Activated T-helper 17 cell treated with anti-CD3 and anti-CD28 coated beads, Interleukin-2, amount 50 U/mL, for 72 hours (primary cell): ENCODE results near the gene KXD1. TPM values are rescaled to one million over a fixed set of nuclear protein-coding genes. Genes with fewer than 3 reads are reported as not detected.

Source experiments
- ATAC-seq: fragments of 150-1000 bp; cut with Tn5 transposase; replicated peaks from 2 replicates; pipeline ENCODE4 v1.10.0; 2021; ENCODE audit warnings: mild to moderate bottlenecking, moderate library complexity
- H3K27ac Mint-ChIP-seq: one replicate; pipeline ENCODE4 v1.8.0; 2022; ENCODE audit warnings: mixed read lengths
- H3K27me3 Mint-ChIP-seq: one replicate; pipeline ENCODE4 v1.8.0; 2022; ENCODE audit warnings: mixed read lengths
- H3K36me3 Mint-ChIP-seq: one replicate; pipeline ENCODE4 v1.8.0; 2022; ENCODE audit warnings: low read depth, mild to moderate bottlenecking, mixed read lengths
- H3K4me1 Mint-ChIP-seq: one replicate; pipeline ENCODE4 v1.8.0; 2022; ENCODE audit warnings: mixed read lengths
- H3K4me3 Mint-ChIP-seq: one replicate; pipeline ENCODE4 v1.8.0; 2022; ENCODE audit warnings: mild to moderate bottlenecking, mixed read lengths
- H3K9me3 Mint-ChIP-seq: one replicate; pipeline ENCODE4 v1.8.0; 2022; ENCODE audit warnings: mixed read lengths
- total RNA-seq, 2 donors: library from RNA; stranded (reverse); gene quantifications; one replicate each; pipeline ENCODE4 v1.2.3, GENCODE V29; 2022

The KXD1 gene
- total RNA-seq, 2 donors from 2014 or later, result 116 to 118 TPM

DNA sequence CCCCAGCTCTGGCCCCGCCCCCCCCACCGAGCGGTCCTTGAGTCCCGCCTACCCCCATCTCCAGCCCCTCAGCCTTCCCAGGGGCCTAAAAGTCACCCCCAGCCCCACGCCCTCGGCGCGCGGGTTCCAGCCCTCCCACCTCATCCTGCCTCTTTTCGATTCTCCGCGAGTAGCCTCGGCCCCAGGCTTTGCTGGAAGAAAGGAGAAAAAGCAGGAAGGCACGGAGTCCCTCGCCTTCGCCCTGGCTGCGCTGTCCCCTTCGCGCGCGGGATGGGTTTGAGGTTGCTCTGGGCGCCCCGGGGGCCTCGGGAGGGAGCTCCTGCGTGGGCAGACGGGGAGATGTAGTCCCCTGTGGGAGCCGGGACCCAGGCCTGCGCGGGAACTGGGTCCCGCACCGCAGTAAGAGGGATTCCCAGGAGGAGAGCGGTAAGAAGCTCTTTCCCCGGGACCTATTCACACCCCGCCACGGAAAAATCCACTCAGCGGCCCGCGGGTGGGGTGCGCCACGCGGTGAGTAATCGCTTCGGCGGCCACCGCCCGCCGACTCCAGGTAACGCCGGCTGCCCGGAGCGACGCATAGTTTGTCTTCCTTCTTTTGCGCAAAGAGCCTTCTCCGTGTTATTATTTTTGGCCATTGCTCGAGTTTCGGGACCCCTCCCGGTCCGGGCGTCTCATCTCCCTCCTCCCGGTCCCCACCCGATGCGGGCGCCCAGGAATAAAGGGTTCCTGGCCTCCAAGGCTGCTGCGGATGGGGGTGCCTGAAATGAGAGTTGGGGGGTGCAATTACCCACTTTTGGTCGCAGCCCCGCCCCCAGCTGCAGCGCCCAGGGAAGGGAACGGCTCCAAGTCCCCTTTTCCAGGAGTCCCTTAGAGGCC is 49.8 kb downstream of the KXD1 start:
- Mint-ChIP-seq H3K9me3 (no peaks in the 10 kb centered on the region), H3K4me3 (peak overlapping the region; percentile 5), H3K4me1 (peaks cover 15% of the 10 kb centered on the region)

DNA sequence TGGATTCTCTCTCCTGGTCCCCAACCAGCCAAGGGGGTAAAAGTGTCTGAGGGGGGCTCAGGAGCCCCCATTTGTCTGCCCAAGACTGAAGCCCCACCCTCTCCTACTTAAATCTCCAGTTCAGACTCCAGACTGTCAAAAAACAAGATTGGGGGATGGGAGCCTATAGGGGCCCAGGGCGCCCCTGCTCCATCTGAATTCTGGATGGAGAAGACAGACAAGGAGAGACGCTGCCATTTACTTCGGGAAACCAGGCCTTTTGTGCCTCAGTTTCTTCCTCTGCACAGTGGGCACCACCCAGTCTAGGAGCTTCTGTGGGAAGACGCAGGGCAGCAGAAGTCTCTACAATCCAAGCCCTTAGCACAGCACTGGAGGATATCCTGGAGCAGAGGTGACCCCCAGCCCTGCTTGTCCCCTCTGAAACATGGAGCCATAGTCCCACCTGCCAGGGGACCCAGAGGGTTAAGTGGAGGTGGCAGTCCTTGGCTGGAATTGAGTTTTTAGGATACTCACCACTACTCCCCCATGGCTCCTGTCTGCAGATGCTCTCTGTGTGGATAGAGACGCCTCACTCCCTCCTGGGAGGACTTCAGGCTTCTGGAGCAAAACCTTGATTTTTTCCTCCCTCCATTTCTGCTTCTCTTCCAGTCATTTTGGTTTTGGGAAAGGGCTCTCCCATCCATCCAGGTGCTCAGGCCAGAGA is 50.6 kb downstream of the KXD1 start:
- ATAC-seq, result no peak
- H3K9me3 Mint-ChIP-seq, result no peaks in the 10 kb centered on the region
- H3K4me1 Mint-ChIP-seq, result peaks cover 10% of the 10 kb centered on the region
- H3K27ac Mint-ChIP-seq, result no peak overlapping the region
- H3K36me3 Mint-ChIP-seq, result no peaks in the 10 kb centered on the region
- no peak overlapping the region for H3K4me3 Mint-ChIP-seq
- H3K27me3 Mint-ChIP-seq, result peaks cover 45% of the 10 kb centered on the region

More for the DNA sequence above, 49.8 kb downstream of the KXD1 start:
- peaks cover 47% of the 10 kb centered on the region for H3K27me3 Mint-ChIP-seq
- no peaks in the 10 kb centered on the region for H3K36me3 Mint-ChIP-seq
- ATAC-seq, result no peak
- no peak overlapping the region for H3K27ac Mint-ChIP-seq

GRCh38 chr19:18608805-18609716 is 51.4 kb downstream of the KXD1 start:
- H3K4me3 Mint-ChIP-seq, result no peak overlapping the region
- peaks cover 9% of the 10 kb centered on the region for H3K4me1 Mint-ChIP-seq
- no peak overlapping the region for H3K27ac Mint-ChIP-seq
- H3K27me3 Mint-ChIP-seq, result peaks cover 49% of the 10 kb centered on the region
- H3K9me3 Mint-ChIP-seq, result no peaks in the 10 kb centered on the region
- H3K36me3 Mint-ChIP-seq, result no peaks in the 10 kb centered on the region
- ATAC-seq, result no peak

DNA sequence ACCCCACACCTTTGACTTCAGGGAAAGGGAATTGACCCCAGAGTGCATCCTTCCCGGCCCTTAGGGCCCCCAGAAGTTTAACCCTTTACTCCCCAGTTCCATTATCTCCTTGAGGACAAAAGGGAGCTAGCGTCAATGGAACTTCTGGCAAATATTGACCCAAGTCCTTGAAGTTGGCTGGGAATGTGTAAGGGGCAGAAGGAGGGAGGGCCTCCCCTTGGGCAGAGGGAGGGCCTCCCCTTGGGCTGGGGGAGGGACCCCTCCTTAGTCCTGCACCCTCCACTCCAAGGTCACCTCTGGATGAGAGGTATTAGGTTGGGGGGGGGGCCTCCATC is 52.0 kb downstream of the KXD1 start:
- Mint-ChIP-seq H3K27ac (no peak overlapping the region), H3K4me1 (peaks cover 9% of the 10 kb centered on the region), H3K27me3 (peaks cover 55% of the 10 kb centered on the region), H3K36me3 (no peaks in the 10 kb centered on the region), H3K4me3 (no peak overlapping the region), H3K9me3 (no peaks in the 10 kb centered on the region)
- ATAC-seq, result no peak

- H3K36me3 Mint-ChIP-seq, result no peaks in the 10 kb centered on the region
- no peak overlapping the region for H3K27ac Mint-ChIP-seq
- no peak for ATAC-seq
- H3K27me3 Mint-ChIP-seq, result peaks cover 53% of the 10 kb centered on the region
- H3K4me3 Mint-ChIP-seq, result no peak overlapping the region
- H3K4me1 Mint-ChIP-seq, result peaks cover 8% of the 10 kb centered on the region
- no peaks in the 10 kb centered on the region for H3K9me3 Mint-ChIP-seq
Observed at GRCh38 chr19:18610245-18610555, 52.5 kb downstream of the KXD1 start.

DNA sequence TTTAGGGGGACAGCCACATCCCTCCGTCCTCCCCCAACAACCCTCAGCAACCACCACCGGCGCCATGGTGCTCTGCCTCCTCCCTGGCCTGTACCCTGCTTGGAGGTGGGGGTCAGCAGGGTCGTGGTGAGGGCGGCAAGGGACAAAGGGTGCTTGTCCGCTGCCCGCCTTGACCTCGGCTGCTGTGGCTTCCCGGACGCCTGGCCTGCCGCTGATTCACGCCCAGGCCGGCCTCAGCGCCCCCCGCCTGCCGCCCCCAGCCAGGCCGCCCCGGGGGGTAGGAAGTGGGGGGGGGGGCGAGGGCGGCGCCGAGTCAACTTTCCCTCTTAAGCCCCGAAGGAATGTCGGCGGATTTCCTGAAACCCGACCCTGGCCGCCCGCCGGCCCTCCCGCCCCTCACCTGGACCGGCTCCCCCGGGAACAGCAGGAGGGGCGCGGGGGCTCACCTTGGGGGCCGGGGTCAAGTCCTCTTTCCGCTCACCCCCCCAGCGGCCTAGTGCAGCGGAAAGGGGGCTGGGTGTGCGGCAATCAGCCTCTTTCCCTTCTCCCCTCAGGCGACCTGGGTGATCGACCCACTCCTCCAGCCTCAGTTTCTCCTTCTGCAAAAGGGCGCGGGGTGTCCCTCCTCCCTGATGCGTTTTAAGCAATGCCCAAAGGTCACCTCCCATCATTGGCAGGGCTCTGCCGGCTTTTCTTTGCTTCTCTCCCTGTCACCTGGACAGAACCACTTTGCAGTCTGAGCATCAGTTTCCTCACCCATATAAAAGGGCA is 53.1 kb downstream of the KXD1 start:
- Mint-ChIP-seq H3K9me3 (no peaks in the 10 kb centered on the region), H3K4me3 (peak overlapping the region; percentile 31), H3K36me3 (no peaks in the 10 kb centered on the region), H3K27me3 (peaks cover 51% of the 10 kb centered on the region), H3K4me1 (peaks cover 5% of the 10 kb centered on the region), H3K27ac (no peak overlapping the region)
- no peak for ATAC-seq

DNA sequence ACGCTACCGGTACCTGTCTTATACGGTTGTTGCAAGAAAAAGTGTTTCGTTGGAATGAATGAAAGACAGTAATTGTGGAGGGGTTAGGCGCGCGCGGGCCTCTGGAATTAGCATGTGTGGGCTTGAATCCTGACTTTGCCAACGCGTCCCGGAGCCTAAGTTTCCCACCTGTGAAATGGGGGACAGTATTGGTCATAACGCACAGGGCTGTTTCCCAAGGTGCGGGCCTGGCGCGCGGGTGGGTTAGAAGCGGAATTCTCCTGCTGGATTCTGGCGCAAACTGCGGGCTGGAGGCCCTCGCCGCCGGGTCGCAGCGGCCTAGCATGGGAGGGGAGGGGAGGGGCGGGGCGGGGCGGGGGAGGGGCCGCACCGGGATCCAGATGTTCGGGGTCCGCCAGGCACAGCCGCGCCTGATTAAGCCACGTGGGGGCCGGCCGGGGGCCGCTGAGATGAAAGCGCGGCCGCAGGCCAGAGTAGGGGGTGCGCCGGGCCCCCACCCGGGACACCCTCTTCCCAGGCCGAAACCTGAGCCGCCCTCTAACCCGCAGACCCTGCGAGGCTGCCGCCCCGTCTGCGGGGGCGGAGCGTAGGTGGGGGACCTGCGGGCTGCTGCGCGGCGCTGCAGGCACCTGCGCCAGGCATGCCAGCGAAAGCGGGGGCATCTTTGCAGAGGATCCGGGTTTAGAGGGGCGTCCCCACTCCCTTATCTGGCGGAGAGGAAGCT is 53.8 kb downstream of the KXD1 start:
- no peaks in the 10 kb centered on the region for H3K36me3 Mint-ChIP-seq
- peak overlapping the region; percentile 61 for H3K4me3 Mint-ChIP-seq
- ATAC-seq, result no peak
- peaks cover 5% of the 10 kb centered on the region for H3K4me1 Mint-ChIP-seq
- no peak overlapping the region for H3K27ac Mint-ChIP-seq
- H3K27me3 Mint-ChIP-seq, result peaks cover 51% of the 10 kb centered on the region
- H3K9me3 Mint-ChIP-seq, result no peaks in the 10 kb centered on the region

DNA sequence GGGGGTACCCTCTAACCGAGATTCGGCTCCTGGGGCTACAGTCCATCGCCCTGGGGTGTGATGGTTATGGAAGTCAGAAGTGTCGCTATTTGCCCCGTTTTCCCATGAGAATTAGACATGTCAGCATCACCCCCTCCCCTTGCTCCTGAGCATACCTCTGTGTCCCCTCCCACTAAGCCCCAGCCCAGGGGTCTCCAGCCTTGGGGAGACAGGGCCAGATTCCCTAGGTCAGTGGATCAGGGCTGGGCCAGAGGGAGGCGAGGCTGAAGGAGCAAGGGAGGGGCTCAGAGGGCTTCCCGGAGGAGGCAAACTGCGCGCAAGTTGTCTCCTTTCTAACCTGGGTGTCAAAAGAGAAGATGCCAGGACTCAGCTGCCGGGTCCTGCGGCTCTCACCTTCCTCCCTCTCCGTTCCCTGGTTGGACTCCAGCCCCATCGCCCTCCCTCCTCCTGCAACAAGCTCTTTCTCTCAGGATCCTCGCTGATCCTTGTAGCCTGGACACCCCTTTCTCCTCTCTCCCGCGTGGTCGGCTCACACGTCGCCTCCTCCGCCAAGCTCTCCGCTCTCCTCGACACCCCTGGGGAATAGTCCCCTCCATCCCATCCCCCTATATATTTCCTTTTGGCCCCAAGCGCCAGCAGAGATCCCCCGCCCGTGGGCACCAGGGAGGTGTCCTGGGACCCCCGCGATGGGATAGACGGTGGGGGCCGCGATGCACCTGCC is 54.5 kb downstream of the KXD1 start:
- Mint-ChIP-seq H3K4me1 (peaks cover 5% of the 10 kb centered on the region), H3K27ac (no peak overlapping the region), H3K4me3 (peak overlapping the region; percentile 61), H3K9me3 (no peaks in the 10 kb centered on the region), H3K36me3 (no peaks in the 10 kb centered on the region), H3K27me3 (peaks cover 51% of the 10 kb centered on the region)
- peak; percentile 2 for ATAC-seq

DNA sequence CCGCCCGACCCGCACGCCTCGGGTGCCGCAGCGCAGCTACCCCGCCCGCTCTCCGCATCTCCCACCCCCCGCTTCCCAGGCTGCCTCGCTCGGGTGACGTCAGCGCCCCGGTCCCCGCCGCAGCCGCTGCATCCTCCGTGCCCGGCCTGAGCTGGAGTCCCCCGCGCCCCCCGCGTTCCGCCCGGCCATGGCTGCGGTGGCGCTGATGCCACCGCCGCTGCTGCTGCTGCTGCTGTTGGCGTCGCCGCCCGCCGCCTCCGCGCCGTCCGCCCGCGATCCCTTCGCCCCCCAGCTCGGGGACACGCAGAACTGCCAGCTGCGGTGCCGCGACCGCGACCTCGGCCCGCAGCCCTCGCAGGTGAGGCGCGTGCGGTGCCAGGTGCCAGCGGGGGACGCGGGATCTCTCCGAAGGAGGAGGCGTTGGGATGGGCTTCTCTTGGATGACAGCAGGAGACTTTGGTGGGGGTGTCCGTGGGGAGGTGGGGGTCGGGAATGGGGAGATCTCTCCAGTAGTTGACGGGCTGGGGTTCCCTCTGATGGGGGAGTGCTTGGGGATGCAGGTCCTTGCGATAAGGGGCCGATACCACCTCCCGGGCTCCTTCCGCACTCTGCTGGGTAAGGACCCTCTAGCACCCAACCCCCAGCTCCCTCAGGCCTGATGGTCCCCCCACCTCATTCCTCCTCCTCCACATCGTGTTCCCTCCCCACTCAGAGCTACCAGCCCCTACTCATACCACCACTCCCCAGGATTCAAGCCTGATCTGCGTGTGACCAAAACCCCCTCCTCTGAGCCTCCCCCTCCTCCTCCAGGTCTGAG is 55.3 kb downstream of the KXD1 start, which contains the start of gene TMEM59L:
TMEM59L (plus strand) TSS at position 99 of the 817 bp plus-strand sequence; CDS start at position 188, 89 bp downstream.
- H3K27ac Mint-ChIP-seq, result no peak within 1 kb of the TSS
- ATAC-seq, result peak; percentile 60
- H3K4me3 Mint-ChIP-seq, result peak within 1 kb of the TSS; percentile 61
- no peaks in the 10 kb centered on the region for H3K36me3 Mint-ChIP-seq
- H3K9me3 Mint-ChIP-seq, result no peaks in the 10 kb centered on the region
- H3K4me1 Mint-ChIP-seq, result peaks cover 5% of the 10 kb centered on the region
- peaks cover 51% of the 10 kb centered on the region for H3K27me3 Mint-ChIP-seq

DNA sequence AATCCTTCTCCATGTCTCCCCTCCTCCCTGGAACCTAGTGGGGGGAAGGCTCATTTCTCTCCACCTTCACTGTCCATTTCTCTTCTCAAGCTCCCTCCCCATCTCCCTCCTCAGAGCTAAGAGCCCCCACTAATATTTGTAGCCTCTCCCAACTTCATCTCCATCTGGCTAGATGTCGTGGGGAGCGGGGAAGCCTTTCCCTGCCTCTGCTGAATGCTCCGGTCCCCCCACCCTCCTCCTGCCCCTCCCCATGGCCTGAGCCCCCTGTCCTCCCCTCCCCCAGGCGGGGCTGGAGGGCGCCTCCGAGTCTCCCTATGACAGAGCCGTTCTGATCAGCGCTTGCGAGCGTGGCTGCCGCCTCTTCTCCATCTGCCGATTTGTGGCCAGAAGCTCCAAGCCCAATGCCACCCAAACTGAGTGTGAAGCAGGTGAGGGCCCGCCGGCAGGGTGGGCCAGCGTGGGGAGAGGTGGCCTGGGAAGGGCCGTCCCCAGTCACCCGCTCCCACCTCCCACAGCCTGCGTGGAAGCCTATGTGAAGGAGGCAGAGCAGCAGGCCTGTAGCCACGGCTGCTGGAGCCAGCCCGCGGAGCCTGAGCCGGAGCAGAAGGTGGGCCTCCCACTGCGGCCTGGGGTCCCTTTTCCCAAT is 56.0 kb downstream of the KXD1 start:
- no peak overlapping the region for H3K27ac Mint-ChIP-seq

GRCh38 chr19:18616023-18616422 is 58.4 kb downstream of the KXD1 start:
- Mint-ChIP-seq H3K9me3 (no peaks in the 10 kb centered on the region), H3K4me3 (no peak overlapping the region), H3K27me3 (peaks cover 36% of the 10 kb centered on the region), H3K4me1 (peaks cover 3% of the 10 kb centered on the region), H3K36me3 (no peaks in the 10 kb centered on the region), H3K27ac (no peak overlapping the region)
- no peak for ATAC-seq

More for the DNA sequence above, 56.0 kb downstream of the KXD1 start:
- no peaks in the 10 kb centered on the region for H3K9me3 Mint-ChIP-seq
- peaks cover 5% of the 10 kb centered on the region for H3K4me1 Mint-ChIP-seq
- ATAC-seq, result no peak
- peak overlapping the region; percentile 45 for H3K4me3 Mint-ChIP-seq
- H3K27me3 Mint-ChIP-seq, result peaks cover 47% of the 10 kb centered on the region
- no peaks in the 10 kb centered on the region for H3K36me3 Mint-ChIP-seq

DNA sequence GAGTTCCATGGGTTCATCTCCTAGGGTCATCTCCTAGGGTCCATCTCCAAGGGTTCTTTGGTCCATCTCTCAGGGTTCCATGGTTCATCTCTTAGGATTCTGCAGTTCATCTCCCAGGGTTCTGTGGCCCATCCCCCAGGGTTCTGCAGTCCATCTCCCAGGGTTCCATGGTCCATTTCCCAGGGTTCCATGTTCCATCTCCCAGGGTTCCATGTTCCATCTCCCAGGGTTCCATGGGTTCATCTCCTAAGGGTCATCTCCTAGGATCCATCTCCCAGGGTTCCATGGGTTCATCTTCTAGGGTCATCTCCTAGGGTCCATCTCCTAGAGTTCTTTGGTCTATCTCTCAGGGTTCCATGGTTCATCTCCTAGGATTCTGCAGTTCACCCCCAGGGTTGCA is 59.9 kb downstream of the KXD1 start:
- Mint-ChIP-seq H3K4me3 (no peak overlapping the region), H3K4me1 (no peaks in the 10 kb centered on the region), H3K27me3 (peaks cover 27% of the 10 kb centered on the region), H3K27ac (no peak overlapping the region), H3K36me3 (no peaks in the 10 kb centered on the region), H3K9me3 (no peaks in the 10 kb centered on the region)
- no peak for ATAC-seq
